Transverse colon (tissue), 4 donors: ENCODE data around the gene COTL1. TPM values are rescaled to one million over a fixed set of nuclear protein-coding genes. Genes with fewer than 3 reads are reported as not detected.
A peak's percentile ranks its signal among the peaks of the same experiment; 100 is the strongest.

Source experiments
- DNase-seq: peaks from one replicate; pipeline ENCODE4 v3.0.0-alpha.2; 2019
- H3K27ac ChIP-seq, 4 donors: fragments of 200-600 bp; sonication (generic); 2 replicates each; pipeline ENCODE4 v1.5.1; 2016 to 2018; ENCODE audit warnings: inconsistent platforms in 4 of 4
- H3K27me3 ChIP-seq: fragments of 200-600 bp; sonication (generic); 2 replicates; pipeline ENCODE4 v1.5.1; 2017; ENCODE audit warnings: inconsistent platforms
- H3K36me3 ChIP-seq, 4 donors: fragments of 200-600 bp; sonication (generic); 2 replicates each; pipeline ENCODE4 v1.5.1; 2017 to 2019; ENCODE audit warnings: inconsistent platforms in 4 of 4
- H3K4me1 ChIP-seq, 4 donors: fragments of 200-600 bp; sonication (generic); 2 replicates each; pipeline ENCODE4 v1.5.1; 2017 to 2020; ENCODE audit warnings: inconsistent platforms in 4 of 4
- H3K4me3 ChIP-seq, 4 donors: fragments of 200-600 bp; sonication (generic); 1 replicate in 1 of 4; 2 replicates in 3 of 4; pipeline versions ENCODE4 v1.5.1 to v1.6.1; 2017 to 2019; ENCODE audit warnings: inconsistent platforms in 4 of 4
- H3K9me3 ChIP-seq, 2 donors: fragments of 200-600 bp; sonication (generic); 2 replicates each; pipeline ENCODE4 v1.5.1; 2017 to 2019; ENCODE audit warnings: inconsistent platforms in 2 of 2
- CTCF ChIP-seq, 5 experiments: fragments of 200-600 bp in 3 of 5; fragments of 450-650 bp in 2 of 5; sonication (generic) in 3 of 5; IDR thresholded peaks; 1 replicate in 2 of 5; 2 replicates in 3 of 5; pipeline ENCODE4 v1.5.1; 2016 to 2017; ENCODE audit warnings: antibody characterized with exemption in 5 of 5, inconsistent platforms in 3 of 5, mild to moderate bottlenecking in 2 of 5, moderate library complexity in 1 of 5
- EP300 ChIP-seq: sonication (generic); formaldehyde crosslinking; IDR thresholded peaks from one replicate; pipeline ENCODE4 v1.6.1; 2017; ENCODE audit warnings: antibody characterized with exemption, low read depth
- POLR2A ChIP-seq: fragments of 450-650 bp; IDR thresholded peaks from one replicate; pipeline ENCODE4 v1.6.1; 2016; ENCODE audit warnings: antibody characterized with exemption, mild to moderate bottlenecking, moderate library complexity
- POLR2AphosphoS5 ChIP-seq, 3 donors: sonication (generic); formaldehyde crosslinking; IDR thresholded peaks; one replicate each; pipeline ENCODE4 v1.6.1; 2016; ENCODE audit warnings: antibody characterized with exemption in 3 of 3
- WGBS, 2 donors: methylation state at CpG; one replicate each; pipeline ENCODE4 v1.1.5; 2018; ENCODE audit warnings: low coverage in 1 of 2; 5-methylcytosine and 5-hydroxymethylcytosine counted together
- in situ Hi-C, 4 donors: fragments of 200-750 bp; cut with MboI; loops; one replicate each; pipeline versions ENCODE4 v1.15.0 to v1.15.1; 2017; ENCODE audit warnings: low sequenced_read_pairs in 3 of 4, low pct_ligation_motif_present in 1 of 4, low pct_unique_long_range_greater_than_20kb in 1 of 4
- intact Hi-C: fragments of 100-400 bp; cut with DNase I; formaldehyde crosslinking; loops from one replicate; pipeline ENCODE4 v1.15.1; 2023; ENCODE audit warnings: low total_unique reads
- total RNA-seq, 4 donors: library from RNA; depleted of rRNA; stranded (reverse); fragments of >200 nt; gene quantifications; one replicate each; pipeline ENCODE4 v1.1.0, GENCODE V29; 2016

The COTL1 gene
- total RNA-seq, 4 donors from 2014 or later = 31.1 to 78.9 (median 47.9) TPM

DNA sequence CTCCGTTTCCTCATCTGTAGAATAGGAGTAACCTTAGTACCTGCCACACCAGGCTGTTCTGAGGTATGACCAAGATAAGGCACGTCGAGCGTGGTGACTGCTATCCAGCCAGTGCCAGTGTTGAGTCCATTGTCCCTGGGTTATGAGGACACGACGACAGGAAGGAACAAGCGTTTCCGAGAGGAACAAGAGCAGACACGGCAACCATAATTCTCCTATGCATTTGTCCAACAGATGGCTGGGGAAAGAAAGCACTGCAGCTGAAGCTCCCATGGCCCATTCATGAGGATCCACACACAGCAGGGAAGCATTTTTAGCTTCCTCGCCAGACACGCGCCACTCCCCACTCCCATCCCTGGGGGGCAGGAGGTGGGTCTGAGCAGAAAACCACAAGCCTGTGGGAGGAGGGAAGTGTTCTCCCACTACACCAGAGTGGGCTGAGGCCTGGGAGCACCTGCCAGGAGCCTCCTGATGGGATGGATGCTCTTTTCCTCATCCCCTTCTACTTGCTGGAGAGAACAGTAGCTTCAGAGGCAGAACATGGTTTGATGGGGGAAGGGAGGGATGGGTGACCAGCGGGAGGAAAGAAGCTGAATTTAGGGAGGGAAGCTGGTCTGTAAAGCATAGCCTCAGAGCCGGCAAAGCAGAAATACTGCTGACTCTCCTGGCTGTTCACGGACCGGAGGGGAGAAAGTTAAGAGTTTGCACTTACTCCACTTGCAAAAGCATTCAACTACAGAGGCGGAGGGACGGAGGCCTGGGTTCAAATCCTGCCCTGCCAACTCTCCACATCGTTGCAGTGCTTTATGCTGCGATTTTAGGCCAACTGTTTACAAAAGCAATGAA is 2.7 kb downstream of the COTL1 start:
- H3K4me1 ChIP-seq = peaks cover 10 to 53% (median 33%) of the 10 kb centered on the region in 4 donors

DNA sequence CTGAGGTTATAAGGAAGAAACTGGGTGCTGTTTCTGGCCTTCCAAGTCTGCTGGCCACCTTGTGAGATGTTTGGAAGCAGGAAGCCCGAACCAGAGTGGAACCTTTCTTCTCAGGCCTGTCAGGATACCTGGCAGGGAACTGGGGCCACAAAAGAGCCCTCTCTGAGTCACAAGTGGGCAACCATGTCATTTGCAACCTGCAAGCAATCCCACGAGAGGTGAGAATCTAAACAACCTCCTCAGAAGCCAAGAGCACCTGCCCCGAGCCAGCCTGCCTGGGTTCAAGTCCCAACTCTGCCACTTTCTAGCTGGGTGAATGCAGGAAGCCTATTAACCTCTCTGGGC is 3.3 kb downstream of the COTL1 start:
- peak overlapping the region; percentile 26 to 64 (median 54) for H3K27ac ChIP-seq
- H3K27me3 ChIP-seq = no peaks in the 10 kb centered on the region
- H3K9me3 ChIP-seq = no peaks in the 10 kb centered on the region
- no peak for DNase-seq
- H3K36me3 ChIP-seq = no peaks in the 10 kb centered on the region
- intact Hi-C loops = no loop called here
- 88% methylated on average over 3 of the region's 3 CpGs; no CpG with 5 or more reads in 1 of the 2 donors for WGBS, 2 donors
- peaks cover 10 to 53% (median 33%) of the 10 kb centered on the region in 4 donors for H3K4me1 ChIP-seq
- in situ Hi-C loops = no loop called here
- TF ChIP-seq POLR2AphosphoS5 (IDR thresholded peaks at IDR 0.05) = no peak
- no peak for TF ChIP-seq POLR2A
- TF ChIP-seq CTCF (IDR thresholded peaks at IDR 0.05) = no peak
- TF ChIP-seq EP300 = no peak
- H3K4me3 ChIP-seq = no peak overlapping the region

More for the DNA sequence above, 2.7 kb downstream of the COTL1 start:
- H3K27me3 ChIP-seq = no peaks in the 10 kb centered on the region
- intact Hi-C loops (no loop called here), in situ Hi-C loops (no loop called here)
- WGBS, 2 donors = 69% methylated on average over 5 to 20 of the region's 20 CpGs
- H3K27ac ChIP-seq = peak overlapping the region; percentile 4 to 64 (median 40)
- H3K36me3 ChIP-seq = no peaks in the 10 kb centered on the region
- no peaks in the 10 kb centered on the region for H3K9me3 ChIP-seq
- no peak for DNase-seq
- peak overlapping the region in 1 of 4 donors; percentile 94 for H3K4me3 ChIP-seq
- TF ChIP-seq POLR2AphosphoS5 (IDR thresholded peaks at IDR 0.05) (no peak), CTCF (IDR thresholded peaks at IDR 0.05) (no peak)

DNA sequence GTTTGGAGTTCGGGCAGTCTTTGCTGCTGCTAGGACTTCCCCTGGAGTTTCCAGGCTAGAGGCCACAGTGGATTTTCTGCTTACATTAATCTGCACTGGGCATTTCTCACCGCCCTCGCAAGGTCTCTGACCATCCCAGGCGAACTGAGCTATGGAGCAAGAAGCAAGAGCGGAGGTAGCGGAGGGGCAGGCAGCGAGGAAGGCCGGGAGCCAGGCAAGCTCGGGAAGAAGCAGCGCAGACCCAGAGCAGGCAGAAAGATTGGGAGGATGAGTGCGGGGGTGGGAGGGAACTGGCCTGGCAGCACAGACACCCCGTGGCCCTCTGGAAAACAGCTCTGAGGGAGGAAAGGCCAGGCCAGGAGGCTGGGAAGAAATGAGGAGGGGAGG is 3.8 kb downstream of the COTL1 start:
- H3K27me3 ChIP-seq = no peaks in the 10 kb centered on the region
- no peaks in the 10 kb centered on the region for H3K36me3 ChIP-seq
- H3K4me1 ChIP-seq = peaks cover 10 to 53% (median 33%) of the 10 kb centered on the region in 4 donors
- WGBS, 2 donors = 51 to 68% methylated on average over 9 to 12 of the region's 12 CpGs
- H3K27ac ChIP-seq = peak overlapping the region; percentile 26 to 64 (median 54)
- no peak for DNase-seq
- no peaks in the 10 kb centered on the region for H3K9me3 ChIP-seq
- in situ Hi-C loops = no loop called here
- TF ChIP-seq POLR2A (no peak), EP300 (no peak), CTCF (IDR thresholded peaks at IDR 0.05) (no peak), POLR2AphosphoS5 (IDR thresholded peaks at IDR 0.05) (no peak)
- intact Hi-C loops = no loop called here
- no peak overlapping the region for H3K4me3 ChIP-seq

- in situ Hi-C loops = no loop called here
- Histone ChIP-seq H3K9me3 (no peaks in the 10 kb centered on the region), H3K4me3 (no peak overlapping the region), H3K4me1 (peaks cover 8 to 48% (median 28%) of the 10 kb centered on the region in 4 donors), H3K36me3 (no peaks in the 10 kb centered on the region), H3K27me3 (no peaks in the 10 kb centered on the region), H3K27ac (peak overlapping the region; percentile 26 to 64 (median 54))
- no peak for DNase-seq
- 77% methylated on average over 7 of the region's 7 CpGs; no CpG with 5 or more reads in 1 of the 2 donors for WGBS, 2 donors
- TF ChIP-seq POLR2AphosphoS5 (IDR thresholded peaks at IDR 0.05) = no peak
- TF ChIP-seq POLR2A = no peak
- no peak for TF ChIP-seq EP300
- TF ChIP-seq CTCF (IDR thresholded peaks at IDR 0.05) = no peak
- intact Hi-C loops = no loop called here
Measured at GRCh38 chr16:84613408-84614072, 4.3 kb downstream of the COTL1 start.
